Stomach (tissue), 9 donors: ENCODE results near the gene LHFPL3. TPM values are rescaled to one million over a fixed set of nuclear protein-coding genes. Genes with fewer than 3 reads are reported as not detected.
A peak's percentile ranks its signal among the peaks of the same experiment; 100 is the strongest.

Source experiments
- DNase-seq, 2 donors: peaks; one replicate each; pipeline versions ENCODE4 v3.0.0 to v3.0.0-alpha.2; 2013 to 2019
- H3K27ac ChIP-seq, 5 donors: fragments of 200-600 bp in 4 of 5; sonication (generic) in 4 of 5; one replicate each; pipeline ENCODE4 v1.5.1; 2013 to 2019; ENCODE audit warnings: mild to moderate bottlenecking in 1 of 5, moderate library complexity in 1 of 5
- H3K27me3 ChIP-seq, 3 donors: fragments of 200-600 bp; sonication (generic); one replicate each; pipeline ENCODE4 v1.5.1; 2017 to 2019; ENCODE audit warnings: mixed run types in 1 of 3
- H3K36me3 ChIP-seq, 4 donors: fragments of 200-600 bp; sonication (generic); 1 replicate in 3 of 4; 2 replicates in 1 of 4; pipeline ENCODE4 v1.5.1; 2016 to 2019
- H3K4me1 ChIP-seq, 4 donors: fragments of 200-600 bp; sonication (generic); one replicate each; pipeline ENCODE4 v1.5.1; 2016 to 2019
- H3K4me3 ChIP-seq, 4 donors: fragments of 200-600 bp; sonication (generic) in 3 of 4; one replicate each; pipeline ENCODE4 v1.5.1; 2016 to 2019; ENCODE audit warnings: mild to moderate bottlenecking in 1 of 4
- H3K9me3 ChIP-seq, 4 donors: fragments of 200-600 bp; sonication (generic); one replicate each; pipeline ENCODE4 v1.5.1; 2016 to 2019
- CTCF ChIP-seq, 7 experiments: fragments of 450-650 bp in 4 of 7; fragments of 200-600 bp in 3 of 7; sonication (generic) in 3 of 7; IDR thresholded peaks; one replicate each; pipeline ENCODE4 v1.5.1; 2016 to 2019; ENCODE audit warnings: antibody characterized with exemption in 7 of 7, control low read depth in 2 of 7, mild to moderate bottlenecking in 1 of 7
- EP300 ChIP-seq: sonication (generic); formaldehyde crosslinking; IDR thresholded peaks from one replicate; pipeline ENCODE4 v1.6.1; 2017; ENCODE audit warnings: antibody characterized with exemption
- POLR2A ChIP-seq, 4 donors: fragments of 450-650 bp; IDR thresholded peaks; one replicate each; pipeline ENCODE4 v1.6.1; 2016; ENCODE audit warnings: antibody characterized with exemption in 4 of 4, control low read depth in 2 of 4, mild to moderate bottlenecking in 1 of 4, moderate library complexity in 1 of 4
- POLR2AphosphoS5 ChIP-seq, 3 donors: sonication (generic); formaldehyde crosslinking; IDR thresholded peaks; one replicate each; pipeline ENCODE4 v1.6.1; 2016; ENCODE audit warnings: antibody characterized with exemption in 3 of 3
- WGBS, 5 donors: extraction: QIAGEN DNeasy Blood & Tissue Kit in 3 of 5; methylation state at CpG; one replicate each; pipeline versions ENCODE4 v1.1.5 to v1.1.7; 2013 to 2018; 5-methylcytosine and 5-hydroxymethylcytosine counted together
- intact Hi-C: fragments of 100-400 bp; cut with DNase I; formaldehyde crosslinking; loops from one replicate; pipeline ENCODE4 v1.15.1; 2023; ENCODE audit warnings: low total_unique reads
- polyA plus RNA-seq, 3 donors: library from polyadenylated mRNA; stranded (reverse); fragments of 200-250 nt; gene quantifications; one replicate each; pipeline ENCODE4 v1.2.3, GENCODE V29; 2013
- total RNA-seq, 5 donors: library from RNA; depleted of rRNA; stranded (reverse); fragments of >200 nt; gene quantifications; one replicate each; pipeline versions ENCODE4 v1.1.0 to v1.2.3, GENCODE V29; 2014 to 2016
- donor health status: healthy with polysubstance abuse.
- donor health status: Bipolar disorder and iron deficiency.
- donor health status: healthy.

LHFPL3 gene
- total and polyA plus RNA-seq, 8 donors: 0.55 TPM; not detected in 7

GRCh38 chr7:104926601-104927041 is 598.2 kb downstream of the LHFPL3 start:
- H3K4me1 ChIP-seq: peaks cover 12 to 56% (median 45%) of the 10 kb centered on the region in 4 donors
- 35 to 71% (median 39%) methylated on average over 5 of the region's 5 CpGs for WGBS, 5 donors

GRCh38 chr7:104927055-104927454 is 598.7 kb downstream of the LHFPL3 start:
- Histone ChIP-seq H3K4me1 (peaks cover 11 to 61% (median 47%) of the 10 kb centered on the region in 4 donors), H3K27ac (peak overlapping the region; percentile 47 to 75 (median 66)), H3K36me3 (no peaks in the 10 kb centered on the region), H3K27me3 (no peaks in the 10 kb centered on the region), H3K4me3 (no peak overlapping the region), H3K9me3 (no peaks in the 10 kb centered on the region)
- peak; percentile 71 for DNase-seq
- TF ChIP-seq CTCF (IDR thresholded peaks at IDR 0.05) (no peak), POLR2AphosphoS5 (IDR thresholded peaks at IDR 0.05) (no peak), EP300 (no peak), POLR2A (IDR thresholded peaks at IDR 0.05) (no peak)
- intact Hi-C loops: loop anchor here (10.0 kb wide), 1 partner anchor 48 kb away; no protein-coding TSS in a partner anchor
- whole genome bisulfite sequencing, 5 donors: 22 to 53% (median 50%) methylated on average over 6 to 7 of the region's 7 CpGs

More at GRCh38 chr7:104926601-104927041, 598.2 kb downstream of the LHFPL3 start:
- DNase-seq: peak in 1 of 2 donors; percentile 56
- H3K36me3 ChIP-seq: no peaks in the 10 kb centered on the region
- H3K27me3 ChIP-seq: no peaks in the 10 kb centered on the region
- no peak overlapping the region for H3K4me3 ChIP-seq
- intact Hi-C loops: loop anchor here (10.0 kb wide), 1 partner anchor 48 kb away; no protein-coding TSS in a partner anchor
- TF ChIP-seq EP300 (no peak), POLR2A (IDR thresholded peaks at IDR 0.05) (no peak), CTCF (IDR thresholded peaks at IDR 0.05) (no peak), POLR2AphosphoS5 (IDR thresholded peaks at IDR 0.05) (no peak)
- H3K27ac ChIP-seq: peak overlapping the region; percentile 47 to 75 (median 66)
- H3K9me3 ChIP-seq: no peaks in the 10 kb centered on the region

- 85 to 94% (median 94%) methylated on average over 6 of the region's 6 CpGs for WGBS, 5 donors
- Histone ChIP-seq H3K36me3 (no peaks in the 10 kb centered on the region), H3K4me1 (peaks cover 0 to 55% (median 34%) of the 10 kb centered on the region in 4 donors), H3K9me3 (no peaks in the 10 kb centered on the region), H3K27ac (peak overlapping the region in 1 of 5 donors; percentile 75), H3K4me3 (no peak overlapping the region), H3K27me3 (no peaks in the 10 kb centered on the region)
- DNase-seq: no peak
- intact Hi-C loops: loop anchor here (10.0 kb wide), 1 partner anchor 46 kb away; no protein-coding TSS in a partner anchor
- TF ChIP-seq CTCF (IDR thresholded peaks at IDR 0.05) (no peak), POLR2A (IDR thresholded peaks at IDR 0.05) (no peak), POLR2AphosphoS5 (IDR thresholded peaks at IDR 0.05) (no peak), EP300 (no peak)
These were observed 600.5 kb downstream of the LHFPL3 start for GRCh38 chr7:104928721-104929400.

DNA sequence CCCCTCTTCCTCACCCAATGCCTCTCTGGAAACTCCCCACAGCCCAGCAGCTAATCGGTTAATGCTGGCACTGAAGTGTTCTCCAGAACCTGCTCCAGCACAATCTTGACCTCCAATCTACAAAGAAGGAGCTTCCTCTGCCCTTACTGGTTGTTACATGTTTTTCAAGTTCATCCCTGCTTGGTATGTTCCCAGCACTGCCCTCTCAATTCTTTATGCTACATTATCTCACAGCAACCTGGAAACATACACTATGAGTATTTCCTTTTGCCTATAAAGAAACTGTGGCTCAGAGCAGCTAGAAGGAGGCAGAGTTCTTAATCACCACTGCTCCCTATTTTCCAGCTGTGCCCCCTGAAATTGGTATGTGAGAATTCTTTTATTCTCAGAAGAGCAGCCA is 601.5 kb downstream of the LHFPL3 start:
- Histone ChIP-seq H3K27me3 (no peaks in the 10 kb centered on the region), H3K36me3 (no peaks in the 10 kb centered on the region), H3K27ac (peak overlapping the region in 4 of 5 donors; percentile 18 to 56 (median 46)), H3K4me1 (peaks cover 0 to 52% (median 34%) of the 10 kb centered on the region in 4 donors), H3K4me3 (no peak overlapping the region), H3K9me3 (no peaks in the 10 kb centered on the region)
- TF ChIP-seq POLR2AphosphoS5 (IDR thresholded peaks at IDR 0.05): no peak
- no peak for DNase-seq
- intact Hi-C loops: loop anchor here (10.0 kb wide), 1 partner anchor 45 kb away; no protein-coding TSS in a partner anchor
- 59 to 83% (median 75%) methylated on average over 1 of the region's 1 CpG for WGBS, 5 donors
